Measurements from ENCODE around the gene TBC1D9.

- no peak for TF ChIP-seq CTCF (tag by site-specific recombination; IDR thresholded peaks at IDR 0.05)
- TF ChIP-seq YY1 (tag by site-specific recombination; IDR thresholded peaks at IDR 0.05) = no peak
- TF ChIP-seq ZNF311 (tag by site-specific recombination; IDR thresholded peaks at IDR 0.05; ENCODE audit: borderline replicate concordance) = no peak
- no peak for TF ChIP-seq ZBTB48 (tag by site-specific recombination; IDR thresholded peaks at IDR 0.05)
- no peak for TF ChIP-seq ZNF169 (tag by site-specific recombination; IDR thresholded peaks at IDR 0.05)
- no peak for TF ChIP-seq ZFP69B (tag by site-specific recombination; IDR thresholded peaks at IDR 0.05)
- TF ChIP-seq GLI2 (tag by site-specific recombination; IDR thresholded peaks at IDR 0.05; ENCODE audit: borderline replicate concordance, low read depth) = no peak
- TF ChIP-seq TSHZ1 (tag by site-specific recombination; IDR thresholded peaks at IDR 0.05; ENCODE audit: borderline replicate concordance) = no peak
- no peak for TF ChIP-seq ZNF274 (IDR thresholded peaks at IDR 0.05; ENCODE audit: low read length)
- TF ChIP-seq ZNF274 (tag by site-specific recombination; IDR thresholded peaks at IDR 0.05; ENCODE audit: borderline replicate concordance) = no peak
- TF ChIP-seq ZBTB11 (tag by site-specific recombination; conservative IDR thresholded peaks at IDR 0.05; ENCODE audit: low read depth) = no peak
Observed at GRCh38 chr4:140707325-140707724, 48.9 kb downstream of the TBC1D9 start.

Measured in HEK293 (cell line).